Coronary artery (tissue), 2 donors: Measurements from ENCODE around the gene SULF2.

Source experiments
- DNase-seq: peaks from one replicate; pipeline ENCODE4 v3.0.0-alpha.2; 2017; ENCODE audit warnings: low spot score
- H3K27ac ChIP-seq, 2 donors: fragments of 200-600 bp; sonication (generic); one replicate each; pipeline ENCODE4 v1.5.1; 2016 to 2019
- H3K4me3 ChIP-seq: fragments of 200-600 bp; sonication (generic); 2 replicates; pipeline ENCODE4 v1.5.1; 2016; ENCODE audit warnings: mild to moderate bottlenecking, moderate library complexity
- CTCF ChIP-seq: fragments of 200-600 bp; sonication (generic); IDR thresholded peaks from one replicate; pipeline ENCODE4 v1.5.1; 2019; ENCODE audit warnings: antibody characterized with exemption

The SULF2 gene

GRCh38 chr20:47689731-47690130 lies 95.5 kb downstream of the SULF2 start:
- no peak for TF ChIP-seq CTCF
- no peak for DNase-seq
- no peak overlapping the region for H3K4me3 ChIP-seq

DNA sequence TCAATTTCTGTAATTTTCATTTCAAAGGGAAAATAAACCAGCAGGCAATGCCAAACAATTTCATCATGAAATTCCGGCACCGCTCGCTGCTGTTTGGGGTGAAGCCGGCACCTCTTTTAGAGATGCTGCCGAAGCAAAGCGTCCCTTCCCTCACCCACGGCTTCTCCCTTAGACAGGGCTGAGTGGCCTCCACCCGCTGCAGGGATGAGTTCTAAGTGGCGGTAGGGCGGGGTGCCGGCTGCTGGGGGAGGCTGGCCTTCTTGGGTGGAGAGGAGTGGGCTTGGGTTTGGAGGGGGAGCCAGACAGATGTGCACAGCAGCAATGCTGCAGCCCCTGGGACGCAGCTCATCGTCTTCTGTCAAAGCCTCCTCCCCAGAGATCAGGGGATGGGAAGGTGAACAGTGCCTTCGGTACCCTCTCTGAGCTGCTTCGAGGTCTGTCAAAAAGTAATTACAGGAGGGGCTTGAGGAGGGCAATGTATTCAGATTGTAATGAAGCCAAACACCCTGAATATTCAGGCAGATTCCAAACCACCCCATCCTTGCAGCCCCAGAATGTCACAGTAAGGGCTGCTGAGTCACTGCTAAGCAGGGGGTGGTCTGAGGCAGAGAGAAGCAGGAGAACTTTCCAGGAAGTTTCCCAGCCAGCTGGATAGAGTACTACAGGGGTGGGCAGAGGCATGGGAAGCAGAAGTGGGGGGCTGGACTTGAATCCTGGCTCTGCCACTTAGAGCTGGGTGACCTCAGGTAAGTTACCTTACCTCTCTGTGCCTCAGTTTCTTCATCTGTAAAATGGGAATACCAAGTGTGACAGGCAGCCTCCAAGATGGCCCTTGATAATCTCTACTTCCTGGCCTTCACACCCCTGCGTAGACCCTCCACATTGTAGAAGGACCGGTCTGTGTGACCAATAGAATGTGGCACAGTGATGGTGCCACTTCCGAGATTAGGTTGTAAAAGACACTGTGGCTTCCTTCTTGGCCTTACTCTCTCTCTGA lies 96.6 kb downstream of the SULF2 start:
- TF ChIP-seq CTCF, result no peak
- no peak for DNase-seq
- Histone ChIP-seq H3K27ac (no peak overlapping the region), H3K4me3 (no peak overlapping the region)

More at GRCh38 chr20:47689731-47690130, 95.5 kb downstream of the SULF2 start:
- H3K27ac ChIP-seq, result no peak overlapping the region

DNA sequence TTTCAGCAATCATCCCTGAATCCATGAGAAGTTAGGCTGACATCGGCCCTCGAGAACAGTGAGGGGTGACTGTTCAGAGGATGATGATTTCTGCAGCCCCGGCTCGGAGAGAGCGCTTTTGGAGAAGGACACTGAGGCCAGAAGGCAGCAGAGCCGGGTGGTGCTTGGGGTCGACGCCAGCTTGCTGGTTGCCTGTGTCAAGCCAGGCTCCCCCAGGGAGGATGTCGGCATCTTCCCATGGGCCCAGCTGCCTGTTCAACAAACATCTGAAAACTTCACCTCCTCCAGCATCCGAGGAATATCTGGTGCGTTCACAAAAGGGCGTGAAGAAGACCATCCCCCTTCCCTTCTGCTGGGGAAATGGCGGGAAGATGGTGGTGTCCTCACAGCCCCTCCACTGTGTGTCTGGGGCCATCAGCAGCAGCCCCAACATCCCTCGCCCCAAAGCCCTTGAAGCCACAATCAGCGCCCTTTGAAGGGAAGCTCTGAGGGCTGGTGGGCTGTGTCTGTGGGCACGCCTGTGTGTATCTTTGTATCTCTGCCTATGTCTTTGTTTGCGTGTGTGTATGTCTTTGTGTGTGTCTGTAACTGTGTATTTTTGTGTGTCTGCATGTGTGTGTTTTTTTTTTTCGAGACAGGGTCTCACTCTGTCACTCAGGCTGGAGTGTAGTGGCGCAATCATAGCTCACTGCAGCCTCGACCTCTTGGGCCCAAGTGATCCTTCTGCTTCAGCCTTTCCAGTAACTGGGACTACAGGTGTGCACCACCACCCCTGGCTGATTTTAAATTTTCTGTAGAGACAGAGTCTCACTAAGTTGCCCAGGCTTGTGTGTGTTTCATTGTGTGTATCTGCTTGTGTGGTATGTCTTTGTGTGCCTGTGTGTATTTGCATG lies 97.9 kb downstream of the SULF2 start:
- Histone ChIP-seq H3K4me3 (no peak overlapping the region), H3K27ac (no peak overlapping the region)
- no peak for DNase-seq
- no peak for TF ChIP-seq CTCF

- DNase-seq, result no peak
- TF ChIP-seq CTCF, result no peak
These were observed 98.7 kb downstream of the SULF2 start for GRCh38 chr20:47686545-47686944.

GRCh38 chr20:47684306-47685080 lies 100.8 kb downstream of the SULF2 start:
- H3K27ac ChIP-seq, result no peak overlapping the region
- no peak for DNase-seq
- H3K4me3 ChIP-seq, result no peak overlapping the region
- TF ChIP-seq CTCF, result no peak

More at GRCh38 chr20:47686545-47686944, 98.7 kb downstream of the SULF2 start:
- Histone ChIP-seq H3K4me3 (no peak overlapping the region), H3K27ac (no peak overlapping the region)

DNA sequence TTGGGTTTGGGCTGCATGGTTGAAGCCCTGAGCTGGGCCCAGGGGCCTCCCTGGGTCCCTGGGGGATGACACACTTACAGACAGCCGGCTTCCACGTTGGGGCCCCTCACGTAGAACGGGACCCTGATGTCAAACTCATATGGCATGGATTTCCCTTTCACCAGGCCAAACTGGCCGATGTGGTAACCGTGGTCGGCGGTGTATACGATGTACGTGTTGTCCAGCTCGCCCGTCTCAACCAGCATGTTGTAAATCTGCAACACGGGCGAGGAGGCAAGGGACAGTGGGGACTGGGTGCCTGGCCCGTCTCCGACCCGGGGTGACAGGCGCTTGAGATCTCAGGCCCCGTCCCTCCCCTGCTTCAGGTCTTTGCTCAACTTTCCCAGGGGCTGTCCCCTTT lies 102.4 kb downstream of the SULF2 start:
- no peak for TF ChIP-seq CTCF
- Histone ChIP-seq H3K27ac (no peak overlapping the region), H3K4me3 (no peak overlapping the region)
- DNase-seq, result no peak
